Stimulated activated CD8-positive, alpha-beta memory T cell treated with anti-CD3 and anti-CD28 coated beads, Interleukin-7, amount 100 ng/mL, for 1 hour (primary cell): ENCODE results near the gene TCERG1L.
"Not testable (repeated sequence)": the region's sequence is repeated elsewhere in the genome, so short reads cannot be mapped to it uniquely, and the experiment has no call there.

Experiments
- DNase-seq, 2 donors: peaks; one replicate each; pipeline ENCODE4 v3.0.0-alpha.2; 2020; ENCODE audit warnings: low read depth in 2 of 2

Gene TCERG1L

GRCh38 chr10:131184503-131184902 lies 127.0 kb downstream of the TCERG1L start:
- no peak for DNase-seq

- DNase-seq = no peak
These were observed 127.9 kb downstream of the TCERG1L start for GRCh38 chr10:131183546-131184045.

- no peak for DNase-seq
These were observed 130.1 kb downstream of the TCERG1L start for GRCh38 chr10:131181456-131181855.

- DNase-seq = no peak
These were observed 130.6 kb downstream of the TCERG1L start for GRCh38 chr10:131180740-131181415.

GRCh38 chr10:131180086-131180485 lies 131.4 kb downstream of the TCERG1L start:
- DNase-seq = no peak

- no peak for DNase-seq
These were observed 132.2 kb downstream of the TCERG1L start for GRCh38 chr10:131179361-131179760.

- DNase-seq = no peak
These were observed 132.8 kb downstream of the TCERG1L start for GRCh38 chr10:131178521-131179331.

GRCh38 chr10:131177431-131178327 lies 133.8 kb downstream of the TCERG1L start:
- no peak for DNase-seq

- DNase-seq = no peak
These were observed 134.6 kb downstream of the TCERG1L start for GRCh38 chr10:131176907-131177306.

- DNase-seq = not testable (repeated sequence)
These were observed 135.2 kb downstream of the TCERG1L start for GRCh38 chr10:131176324-131176723.

GRCh38 chr10:131175891-131176290 lies 135.6 kb downstream of the TCERG1L start:
- no peak for DNase-seq

GRCh38 chr10:131174651-131175540 lies 136.6 kb downstream of the TCERG1L start:
- no peak for DNase-seq

- no peak for DNase-seq
These were observed 137.3 kb downstream of the TCERG1L start for GRCh38 chr10:131174211-131174565.

GRCh38 chr10:131173484-131174210 lies 137.9 kb downstream of the TCERG1L start:
- DNase-seq = no peak

GRCh38 chr10:131172433-131172832 lies 139.1 kb downstream of the TCERG1L start:
- DNase-seq = no peak

- no peak for DNase-seq
These were observed 142.4 kb downstream of the TCERG1L start for GRCh38 chr10:131169146-131169545.

GRCh38 chr10:131168238-131168875 lies 143.2 kb downstream of the TCERG1L start:
- DNase-seq = no peak

GRCh38 chr10:131167036-131167860 lies 144.3 kb downstream of the TCERG1L start:
- DNase-seq = no peak

- no peak for DNase-seq
These were observed 145.0 kb downstream of the TCERG1L start for GRCh38 chr10:131166486-131166885.
